NCI-H1092 (cell line): ENCODE data around the gene METTL14.

Experiments
- DNase-seq: peaks from one replicate; lab custom pipeline; 2025; lab: John Stamatoyannopoulos, UW

METTL14 gene

GRCh38 chr4:118734491-118735205 lies 49.5 kb downstream of the METTL14 start:
- no peak for DNase-seq

- no peak for DNase-seq
Observed at GRCh38 chr4:118736900-118737299, 51.7 kb downstream of the METTL14 start.

- DNase-seq = no peak
Observed at GRCh38 chr4:118738090-118738489, 52.9 kb downstream of the METTL14 start.

GRCh38 chr4:118739022-118739713 lies 54.0 kb downstream of the METTL14 start:
- no peak for DNase-seq

- no peak for DNase-seq
Observed at GRCh38 chr4:118740869-118741268, 55.7 kb downstream of the METTL14 start.

- no peak for DNase-seq
Observed at GRCh38 chr4:118741301-118741855, 56.2 kb downstream of the METTL14 start.

GRCh38 chr4:118742050-118742449 lies 56.9 kb downstream of the METTL14 start:
- DNase-seq = no peak

- no peak for DNase-seq
Observed at GRCh38 chr4:118743867-118744266, 58.7 kb downstream of the METTL14 start.

GRCh38 chr4:118745357-118745756 lies 60.2 kb downstream of the METTL14 start:
- no peak for DNase-seq

GRCh38 chr4:118746251-118746919 lies 61.2 kb downstream of the METTL14 start:
- no peak for DNase-seq

GRCh38 chr4:118749347-118749988 lies 64.3 kb downstream of the METTL14 start:
- DNase-seq = no peak

GRCh38 chr4:118751629-118752323 lies 66.6 kb downstream of the METTL14 start:
- no peak for DNase-seq

GRCh38 chr4:118752551-118752950 lies 67.4 kb downstream of the METTL14 start:
- DNase-seq = no peak

- DNase-seq = no peak
Observed at GRCh38 chr4:118753096-118753495, 67.9 kb downstream of the METTL14 start.

GRCh38 chr4:118753685-118754084 lies 68.5 kb downstream of the METTL14 start:
- no peak for DNase-seq

GRCh38 chr4:118754890-118755289 lies 69.7 kb downstream of the METTL14 start:
- no peak for DNase-seq

GRCh38 chr4:118755438-118756226 lies 70.4 kb downstream of the METTL14 start:
- DNase-seq = no peak

- DNase-seq = no peak
Observed at GRCh38 chr4:118756429-118756828, 71.2 kb downstream of the METTL14 start.

- no peak for DNase-seq
Observed at GRCh38 chr4:118756958-118757357, 71.8 kb downstream of the METTL14 start.

GRCh38 chr4:118757761-118758251 lies 72.6 kb downstream of the METTL14 start:
- no peak for DNase-seq

- DNase-seq = no peak
Observed at GRCh38 chr4:118758293-118758692, 73.1 kb downstream of the METTL14 start.
